HG02852 (cell line): Measurements from ENCODE around the gene LRRN2.
"Not testable (repeated sequence)": the region's sequence is repeated elsewhere in the genome, so short reads cannot be mapped to it uniquely, and the experiment has no call there.

Experiments
- ATAC-seq: cut with Tn5 transposase; IDR thresholded peaks from one replicate; pipeline ENCODE4 v1.9.1; 2021; ENCODE audit warnings: mild to moderate bottlenecking, moderate library complexity; ENCODE audit not compliant: unreplicated experiment

Gene LRRN2

GRCh38 chr1:204685236-204686006, at the start of gene LRRN2:
Gene LRRN2 (minus strand): TSS chr1:204685738. CDS start chr1:204619992, 65,746 bp downstream.
- ATAC-seq, result no peak

- no peak for ATAC-seq
Measured at GRCh38 chr1:204735042-204735441, 49.5 kb upstream of the LRRN2 start.

GRCh38 chr1:204733869-204734596, 48.5 kb upstream of the LRRN2 start:
- ATAC-seq, result no peak

GRCh38 chr1:204733289-204733688, 47.8 kb upstream of the LRRN2 start:
- no peak for ATAC-seq

- no peak for ATAC-seq
Measured at GRCh38 chr1:204731985-204732575, 46.5 kb upstream of the LRRN2 start.

GRCh38 chr1:204731509-204731908, 46.0 kb upstream of the LRRN2 start:
- no peak for ATAC-seq

- no peak for ATAC-seq
Measured at GRCh38 chr1:204730826-204731459, 45.4 kb upstream of the LRRN2 start.

- ATAC-seq, result no peak
Measured at GRCh38 chr1:204729516-204729915, 44.0 kb upstream of the LRRN2 start.

GRCh38 chr1:204728456-204728855, 42.9 kb upstream of the LRRN2 start:
- ATAC-seq, result no peak

GRCh38 chr1:204728045-204728444, 42.5 kb upstream of the LRRN2 start:
- ATAC-seq, result no peak

- not testable (repeated sequence) for ATAC-seq
Measured at GRCh38 chr1:204727438-204727837, 41.9 kb upstream of the LRRN2 start.

- no peak for ATAC-seq
Measured at GRCh38 chr1:204726478-204726877, 40.9 kb upstream of the LRRN2 start.

- no peak for ATAC-seq
Measured at GRCh38 chr1:204725821-204726448, 40.4 kb upstream of the LRRN2 start.

GRCh38 chr1:204723131-204723787, 37.7 kb upstream of the LRRN2 start:
- no peak for ATAC-seq

GRCh38 chr1:204721373-204722055, 36.0 kb upstream of the LRRN2 start:
- ATAC-seq, result no peak

- ATAC-seq, result no peak
Measured at GRCh38 chr1:204716660-204717059, 31.1 kb upstream of the LRRN2 start.

GRCh38 chr1:204714861-204715511, 29.4 kb upstream of the LRRN2 start:
- ATAC-seq, result no peak

- ATAC-seq, result no peak
Measured at GRCh38 chr1:204714194-204714860, 28.8 kb upstream of the LRRN2 start.

- ATAC-seq, result no peak
Measured at GRCh38 chr1:204713541-204713940, 28.0 kb upstream of the LRRN2 start.
